ENCODE measurements around the gene ZNF423.

Gene ZNF423

DNA sequence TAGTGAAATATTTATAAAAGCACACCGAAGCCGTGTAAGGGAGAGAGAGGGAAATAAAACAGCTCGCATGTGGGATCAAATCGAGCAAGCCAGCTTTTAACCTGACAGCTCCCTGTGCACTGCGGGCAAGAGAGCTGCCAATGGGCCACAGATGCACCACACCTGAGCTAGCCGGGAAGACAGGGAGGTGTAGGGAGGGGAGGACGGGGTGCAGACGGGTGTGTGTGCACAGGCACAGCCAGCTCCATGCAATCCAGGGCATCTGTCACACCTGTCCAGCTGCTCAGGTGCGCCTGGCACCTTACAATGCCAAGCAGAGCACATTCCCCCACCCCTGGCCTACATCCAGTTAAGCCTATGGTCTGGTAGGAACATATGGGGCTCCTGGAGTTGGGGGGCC is 412.3 kb downstream of the ZNF423 start:
- DNase-seq = no peak

GRCh38 chr16:49442805-49443204 is 413.1 kb downstream of the ZNF423 start:
- no peak for DNase-seq

DNA sequence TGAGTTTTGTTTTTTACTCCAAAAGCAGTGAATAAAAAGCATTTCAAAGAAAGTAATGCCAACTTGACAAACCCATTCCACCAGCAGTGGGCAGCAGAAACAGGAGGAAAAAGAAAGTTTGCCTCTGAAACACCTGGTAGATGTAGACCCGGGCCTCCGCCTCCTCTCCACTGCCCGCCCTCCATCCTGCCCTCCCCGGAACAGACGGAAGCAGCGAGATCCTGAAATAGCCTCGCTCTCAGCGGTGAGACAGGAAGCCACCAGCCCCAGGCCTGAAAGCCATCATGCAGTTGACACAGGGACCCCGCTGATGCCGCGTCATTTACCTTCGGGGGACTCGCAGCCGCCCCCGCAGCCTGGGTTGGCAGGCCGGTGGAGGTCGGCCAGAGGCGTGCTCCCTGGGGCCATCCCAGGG is 414.5 kb downstream of the ZNF423 start:
- DNase-seq = no peak

DNA sequence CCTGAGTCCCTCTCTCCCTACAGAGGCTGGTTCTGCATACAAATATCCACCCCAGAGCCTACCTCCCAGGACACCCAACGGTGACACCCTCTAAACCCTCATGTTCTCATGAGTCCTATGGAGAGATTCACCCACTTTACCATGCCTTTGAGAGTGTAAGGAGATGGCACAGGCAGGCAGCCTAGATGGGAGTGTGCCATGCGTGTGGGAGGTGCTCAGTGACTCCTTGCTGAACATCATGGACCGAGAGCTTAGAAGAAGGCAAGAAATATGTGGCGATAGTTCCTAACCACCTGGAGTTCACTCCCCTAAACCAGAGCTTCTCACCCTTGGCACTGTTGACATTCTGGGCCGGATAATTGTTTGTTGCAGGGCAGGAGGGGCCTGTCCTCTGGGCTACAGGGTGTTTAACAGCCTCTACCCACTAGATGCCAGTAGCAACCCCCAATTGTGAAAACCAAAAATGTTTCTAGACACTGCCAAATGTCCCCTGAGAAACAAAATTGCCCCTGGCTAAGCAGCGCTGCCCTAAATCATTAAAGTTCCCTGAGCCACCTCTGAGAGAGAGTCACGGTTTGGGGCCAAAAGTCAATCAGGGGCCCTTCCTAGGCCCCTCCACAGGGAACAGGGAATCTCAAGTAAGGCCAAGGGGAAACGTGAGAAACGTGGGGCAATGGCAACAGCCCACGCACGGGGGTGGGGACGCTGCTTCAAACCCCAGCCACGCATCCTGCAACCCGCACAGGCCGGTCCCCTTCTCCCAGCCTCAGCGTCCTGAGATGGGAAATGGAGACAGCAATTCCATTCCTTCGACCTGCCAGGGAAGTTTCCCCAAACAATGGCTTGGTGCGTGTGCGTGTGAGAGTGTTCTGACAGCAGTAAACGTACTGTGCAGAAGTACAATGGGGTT is 415.5 kb downstream of the ZNF423 start:
- DNase-seq = no peak

DNA sequence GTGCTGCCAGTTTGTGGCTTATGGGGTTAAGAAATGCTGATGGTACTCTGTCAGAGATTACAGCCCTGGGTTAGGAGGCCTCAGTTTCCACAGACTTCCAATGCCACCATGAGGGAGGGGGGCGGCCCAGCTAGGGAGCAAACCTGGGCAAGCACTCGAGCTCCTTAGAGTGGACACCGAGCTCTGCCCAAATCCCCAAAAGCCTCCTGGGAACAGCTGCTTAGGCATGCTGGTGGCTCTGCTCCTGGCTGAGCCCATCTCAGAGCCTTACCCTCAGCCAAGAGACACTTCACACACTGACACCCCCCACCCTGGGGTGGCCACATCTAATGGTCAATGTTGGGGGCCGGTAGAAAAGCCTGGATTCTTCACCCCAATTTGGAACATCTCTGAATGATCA is 416.2 kb downstream of the ZNF423 start:
- DNase-seq = no peak

DNA sequence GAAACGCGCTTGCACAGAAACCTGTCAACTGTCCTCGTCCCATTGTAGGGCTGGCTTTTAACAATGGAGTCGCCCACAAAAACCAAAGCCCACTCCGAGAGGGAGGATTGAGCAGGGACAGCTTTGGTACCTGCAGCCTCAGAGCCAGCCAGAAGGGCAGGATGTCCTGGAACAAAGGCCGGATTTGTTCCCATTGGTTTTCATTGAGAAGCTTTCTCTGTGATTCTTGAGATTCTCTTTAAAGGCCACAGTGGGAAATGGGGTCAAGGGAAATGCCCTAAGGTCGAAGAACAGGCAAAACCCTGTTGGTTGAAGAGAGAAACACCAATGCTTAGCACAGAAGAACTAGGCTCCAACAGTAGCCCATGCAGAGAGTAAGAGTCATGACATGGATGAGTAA is 416.9 kb downstream of the ZNF423 start:
- DNase-seq = no peak

Measured in SW 1271 (cell line).